Neural cell (in vitro differentiated cells): ENCODE measurements around the gene IL2. TPM values are rescaled to one million over a fixed set of nuclear protein-coding genes. Genes with fewer than 3 reads are reported as not detected.

Source experiments
- H2AFZ ChIP-seq: fragments of 200-600, 300-800 bp; sonication (generic), shearing (Covaris generic); 2 replicates; pipeline ENCODE4 v1.6.0; 2014; ENCODE audit warnings: low read depth, mild to moderate bottlenecking, antibody characterized with exemption, low read length, moderate library complexity
- H3F3A ChIP-seq: fragments of 200-600 bp; shearing (Covaris generic); 2 replicates; pipeline ENCODE4 v1.6.1; 2016; ENCODE audit warnings: mild to moderate bottlenecking, moderate library complexity, mixed read lengths, antibody characterized with exemption, low read length; ENCODE audit not compliant: insufficient read depth, poor library complexity, severe bottlenecking
- H3K27ac ChIP-seq: fragments of 200-600, 300-800 bp; sonication (generic), shearing (Covaris generic); 2 replicates; pipeline ENCODE4 v1.5.1; 2014; ENCODE audit warnings: mild to moderate bottlenecking, low read length, moderate library complexity
- H3K27me3 ChIP-seq: fragments of 300-800, 200-600 bp; sonication (generic), shearing (Covaris generic); 2 replicates; pipeline ENCODE4 v1.6.0; 2014; ENCODE audit warnings: mild to moderate bottlenecking, low read depth, low read length, moderate library complexity; ENCODE audit not compliant: insufficient read depth
- H3K36me3 ChIP-seq: fragments of 300-800, 200-600 bp; sonication (generic), shearing (Covaris generic); 2 replicates; pipeline ENCODE4 v1.5.1; 2014; ENCODE audit warnings: mild to moderate bottlenecking, antibody characterized with exemption, low read length, moderate library complexity; ENCODE audit not compliant: insufficient read depth
- H3K4me2 ChIP-seq: fragments of 300-800, 200-600 bp; sonication (generic), shearing (Covaris generic); 2 replicates; pipeline ENCODE4 v1.6.0; 2014; ENCODE audit warnings: mild to moderate bottlenecking, low read length
- H3K4me3 ChIP-seq: fragments of 300-800, 200-600 bp; sonication (generic), shearing (Covaris generic); 2 replicates; pipeline ENCODE4 v1.5.1; 2014; ENCODE audit warnings: mild to moderate bottlenecking, low read length, moderate library complexity
- H3K79me2 ChIP-seq: fragments of 200-600 bp; shearing (Covaris generic); replicated peaks from 2 replicates; pipeline ENCODE4 v1.6.0; 2014; ENCODE audit warnings: mild to moderate bottlenecking, low read length, moderate library complexity; ENCODE audit not compliant: insufficient read depth
- H3K9ac ChIP-seq: fragments of 300-800, 200-600 bp; sonication (generic), shearing (Covaris generic); 2 replicates; pipeline ENCODE4 v1.6.1; 2016; ENCODE audit warnings: mild to moderate bottlenecking, low read length, mixed read lengths
- H3K9me2 ChIP-seq: fragments of 200-600 bp; shearing (Covaris generic); 2 replicates; pipeline ENCODE4 v1.6.1; 2016; ENCODE audit warnings: mild to moderate bottlenecking, low read length, mixed read lengths; ENCODE audit not compliant: insufficient read depth
- H3K9me3 ChIP-seq: fragments of 200-600, 300-800 bp; sonication (generic), shearing (Covaris generic); 2 replicates; pipeline ENCODE4 v1.6.1; 2016; ENCODE audit warnings: mild to moderate bottlenecking, mixed run types, low read length, moderate library complexity, mixed read lengths
- H4K20me1 ChIP-seq: fragments of 200-600 bp; shearing (Covaris generic); 2 replicates; pipeline ENCODE4 v1.6.1; 2016; ENCODE audit warnings: mild to moderate bottlenecking, mixed run types; ENCODE audit not compliant: insufficient read depth
- CTCF ChIP-seq: fragments of 450-650 bp; IDR thresholded peaks from 2 replicates; pipeline ENCODE4 v1.5.1; 2014; ENCODE audit warnings: antibody characterized with exemption, mild to moderate bottlenecking, moderate library complexity; ENCODE audit not compliant: poor library complexity, severe bottlenecking
- EP300 ChIP-seq: fragments of 450-650 bp; conservative IDR thresholded peaks from 2 replicates; pipeline ENCODE4 v1.6.1; 2014; ENCODE audit warnings: antibody characterized with exemption, mild to moderate bottlenecking, moderate library complexity; ENCODE audit not compliant: poor library complexity, severe bottlenecking
- EZH2 ChIP-seq: fragments of 200-600, 300-800 bp; shearing (Covaris generic), sonication (generic); IDR thresholded peaks from 2 replicates; pipeline ENCODE4 v1.6.1; 2014; ENCODE audit warnings: antibody characterized with exemption, low read length, borderline replicate concordance, mild to moderate bottlenecking; ENCODE audit not compliant: insufficient read depth, poor library complexity, severe bottlenecking
- MXI1 ChIP-seq: fragments of 450-650 bp; conservative IDR thresholded peaks from 2 replicates; pipeline ENCODE4 v1.6.1; 2014; ENCODE audit warnings: antibody characterized with exemption, mild to moderate bottlenecking; ENCODE audit not compliant: poor library complexity, severe bottlenecking
- POLR2AphosphoS5 ChIP-seq: IDR thresholded peaks from 2 replicates; pipeline ENCODE4 v1.6.1; 2012
- RAD21 ChIP-seq: fragments of 450-650 bp; conservative IDR thresholded peaks from 2 replicates; pipeline ENCODE4 v1.6.1; 2014; ENCODE audit warnings: antibody characterized with exemption, mild to moderate bottlenecking, moderate library complexity
- REST ChIP-seq: IDR thresholded peaks from 2 replicates; pipeline ENCODE4 v1.6.1; 2012; ENCODE audit warnings: borderline replicate concordance
- SMC3 ChIP-seq: fragments of 450-650 bp; conservative IDR thresholded peaks from 2 replicates; pipeline ENCODE4 v1.6.1; 2014; ENCODE audit warnings: antibody characterized with exemption, mild to moderate bottlenecking, moderate library complexity; ENCODE audit not compliant: poor library complexity
- TAF1 ChIP-seq: IDR thresholded peaks from 2 replicates; pipeline ENCODE4 v1.6.1; 2012; ENCODE audit warnings: low read depth
- polyA plus RNA-seq: library from polyadenylated mRNA; depleted of rRNA; stranded (reverse); fragments of >200 nt; gene quantifications from 2 replicates; pipeline ENCODE4 v1.2.3, GENCODE V29; 2014

Gene IL2
- polyA plus RNA-seq, 1 donor from 2014 or later = not detected

GRCh38 chr4:122469457-122469856 lies 12.9 kb upstream of the IL2 start:
- Histone ChIP-seq H2AFZ (no peak overlapping the region), H3K9me2 (no peaks in the 10 kb centered on the region), H4K20me1 (no peaks in the 10 kb centered on the region), H3K4me2 (no peak overlapping the region), H3K9ac (no peak overlapping the region), H3K9me3 (no peaks in the 10 kb centered on the region), H3F3A (no peaks in the 10 kb centered on the region), H3K36me3 (no peaks in the 10 kb centered on the region), H3K79me2 (no peaks in the 10 kb centered on the region), H3K27me3 (no peaks in the 10 kb centered on the region), H3K27ac (no peak overlapping the region), H3K4me3 (no peak overlapping the region)
- no peak for TF ChIP-seq TAF1
- no peak for TF ChIP-seq CTCF
- no peak for TF ChIP-seq RAD21
- TF ChIP-seq MXI1 = no peak
- TF ChIP-seq POLR2AphosphoS5 = no peak
- TF ChIP-seq EP300 = no peak

GRCh38 chr4:122458625-122459024 lies 2.1 kb upstream of the IL2 start:
- H3K9me3 ChIP-seq = no peaks in the 10 kb centered on the region
- no peak overlapping the region for H2AFZ ChIP-seq
- H3K27me3 ChIP-seq = no peaks in the 10 kb centered on the region
- H4K20me1 ChIP-seq = no peaks in the 10 kb centered on the region
- H3K4me3 ChIP-seq = no peak overlapping the region
- no peaks in the 10 kb centered on the region for H3K36me3 ChIP-seq
- TF ChIP-seq REST (no peak), MXI1 (no peak), POLR2AphosphoS5 (no peak), SMC3 (no peak), CTCF (no peak), EZH2 (no peak), TAF1 (no peak), EP300 (no peak), RAD21 (no peak)
- no peaks in the 10 kb centered on the region for H3F3A ChIP-seq
- no peak overlapping the region for H3K27ac ChIP-seq
- no peak overlapping the region for H3K4me2 ChIP-seq
- H3K9me2 ChIP-seq = no peaks in the 10 kb centered on the region
- no peak overlapping the region for H3K9ac ChIP-seq
- no peaks in the 10 kb centered on the region for H3K79me2 ChIP-seq
